Fibroblast of the conjunctiva (primary cell): Measurements from ENCODE around the gene C10orf71.

Experiments used
- DNase-seq: peaks from one replicate; pipeline ENCODE4 v3.0.0-alpha.2; 2010; ENCODE audit warnings: low read depth

C10orf71 gene

DNA sequence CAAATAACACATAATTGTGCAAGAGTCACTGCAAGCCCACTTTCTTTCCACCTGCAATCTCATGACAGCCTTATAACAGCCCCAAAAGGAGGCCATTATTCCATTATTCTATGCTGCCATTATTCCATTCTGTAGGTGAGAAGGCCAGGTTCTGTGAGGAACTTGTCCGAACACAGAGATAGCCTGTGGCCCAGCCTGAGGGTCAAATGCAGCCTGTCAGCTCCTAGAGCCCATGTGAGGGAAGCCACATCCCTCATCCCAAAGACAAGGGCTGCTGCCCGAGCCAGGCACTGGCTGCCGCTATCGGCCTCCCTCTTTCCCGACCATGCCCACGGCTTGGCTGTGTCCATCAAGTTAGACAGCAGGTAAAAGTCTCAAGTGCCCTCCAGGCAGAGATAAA is 24.1 kb upstream of the C10orf71 start:
- DNase-seq = no peak

DNA sequence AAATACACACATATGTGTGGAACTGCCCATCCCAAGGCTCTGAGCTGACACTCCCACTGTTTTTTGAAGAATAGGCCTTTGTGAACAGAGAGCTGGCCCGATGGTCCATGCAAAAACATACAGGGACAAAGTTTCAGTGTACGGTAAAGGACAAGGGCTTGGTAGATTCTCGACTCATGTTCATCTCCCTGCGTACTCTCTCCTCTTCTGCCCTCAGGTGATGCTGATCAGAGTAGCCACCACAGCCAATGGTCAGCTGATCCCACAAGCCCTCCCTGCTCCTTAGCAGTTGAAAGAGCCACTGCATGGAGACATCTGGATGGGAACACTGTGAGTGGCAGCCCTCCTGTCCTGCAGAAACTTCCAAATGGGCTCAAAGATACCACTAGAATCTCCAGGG is 23.1 kb upstream of the C10orf71 start:
- DNase-seq = no peak

DNA sequence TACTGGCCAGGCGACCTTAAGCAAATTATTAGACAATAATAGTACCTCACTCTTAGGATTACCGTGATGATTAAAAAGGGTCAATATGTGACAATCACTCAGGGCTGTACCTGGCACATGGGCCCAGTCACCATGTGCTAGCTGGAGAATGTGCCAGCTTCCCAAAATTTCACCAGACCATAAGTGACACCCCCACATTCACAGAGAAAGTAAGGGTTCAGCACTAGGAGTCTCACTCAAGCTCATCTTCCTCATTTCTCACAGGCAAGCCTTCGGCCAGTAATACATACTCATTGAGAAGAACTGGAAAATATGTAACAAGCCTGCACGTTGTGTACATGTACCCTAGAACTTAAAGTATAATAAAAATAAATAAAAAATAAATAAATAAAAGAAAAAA is 22.4 kb upstream of the C10orf71 start:
- DNase-seq = no peak

DNA sequence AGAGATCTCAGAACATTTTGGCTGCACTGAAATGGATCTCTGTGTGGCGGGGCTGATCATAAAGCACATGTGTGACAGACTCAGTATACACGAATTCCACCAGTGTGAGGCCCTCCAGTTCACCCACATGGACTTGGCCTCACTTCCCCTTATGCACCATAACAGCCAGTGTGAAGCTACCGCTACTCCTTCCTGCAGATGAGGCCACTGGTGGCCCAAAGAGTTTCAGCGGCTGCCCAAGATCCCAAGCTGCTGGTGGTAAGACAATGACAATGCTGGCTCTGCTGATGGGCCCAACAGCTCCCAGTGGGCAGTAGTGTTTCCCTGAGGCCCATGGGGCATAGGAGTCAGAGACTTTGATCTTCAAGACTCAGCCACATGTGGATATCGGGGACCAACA is 21.0 kb upstream of the C10orf71 start:
- no peak for DNase-seq

DNA sequence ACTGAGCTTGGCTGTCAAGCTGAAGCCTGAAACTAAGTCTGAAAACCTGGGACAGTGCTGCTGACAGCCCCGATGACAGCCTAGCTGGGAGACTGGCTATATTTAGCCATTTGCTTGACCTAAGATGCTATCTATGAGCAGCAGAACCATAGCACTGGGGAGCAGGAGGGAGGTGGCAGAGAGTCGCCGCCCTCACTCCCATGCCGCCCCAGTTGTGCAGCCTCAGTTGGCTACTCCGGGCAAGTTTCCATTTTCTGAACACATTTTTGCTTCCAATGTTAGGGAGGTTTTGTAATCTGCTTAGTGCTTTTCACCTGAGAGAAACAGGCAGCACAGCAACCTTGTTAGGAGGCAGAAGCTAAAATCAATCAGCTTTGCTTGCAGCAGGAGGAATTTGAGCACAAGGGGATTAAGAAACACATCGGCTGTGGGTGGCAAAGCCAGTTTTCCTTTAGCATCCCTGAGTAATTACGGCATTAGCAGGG is 20.4 kb upstream of the C10orf71 start:
- DNase-seq = no peak

DNA sequence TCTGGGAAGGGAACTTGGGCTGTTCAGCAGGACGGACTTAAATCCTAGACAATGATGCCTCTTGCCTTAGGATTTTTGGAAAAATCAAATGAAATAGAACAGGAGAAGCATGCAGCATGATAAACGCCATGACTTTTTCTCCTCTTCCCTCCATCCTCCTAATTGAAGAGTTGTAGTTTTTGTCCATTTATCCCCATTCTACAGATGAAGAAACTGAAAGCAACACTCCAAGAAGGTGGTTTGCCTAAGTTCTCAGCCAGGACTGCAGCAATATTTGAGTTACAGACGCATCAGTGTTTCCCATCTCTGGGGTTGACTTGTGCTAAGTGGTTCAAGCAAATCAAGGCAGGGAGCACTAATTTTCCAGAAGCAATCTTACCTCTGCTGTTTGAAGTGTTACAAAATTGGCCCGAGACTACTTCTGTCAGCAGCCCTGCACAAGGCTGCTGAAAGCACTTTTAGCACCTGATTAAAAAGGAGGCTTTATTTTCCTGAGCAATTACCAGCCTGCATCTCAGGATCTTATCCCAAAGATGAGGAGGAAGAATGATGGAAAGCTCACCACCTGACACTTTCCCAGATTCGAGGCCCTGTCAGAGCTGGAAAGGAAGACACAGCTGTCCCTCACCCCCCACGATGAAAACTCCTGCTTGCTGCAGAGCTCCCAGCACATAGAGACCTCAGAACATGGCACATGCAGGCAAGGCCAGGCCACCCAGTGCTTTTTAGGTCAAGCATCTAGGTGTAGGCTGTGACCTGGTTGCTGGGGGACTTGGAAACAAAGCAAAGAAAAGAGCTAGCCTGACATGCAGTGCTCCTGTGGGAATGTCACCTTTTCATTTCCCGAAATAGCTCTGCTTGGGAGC is 19.7 kb upstream of the C10orf71 start:
- no peak for DNase-seq

DNA sequence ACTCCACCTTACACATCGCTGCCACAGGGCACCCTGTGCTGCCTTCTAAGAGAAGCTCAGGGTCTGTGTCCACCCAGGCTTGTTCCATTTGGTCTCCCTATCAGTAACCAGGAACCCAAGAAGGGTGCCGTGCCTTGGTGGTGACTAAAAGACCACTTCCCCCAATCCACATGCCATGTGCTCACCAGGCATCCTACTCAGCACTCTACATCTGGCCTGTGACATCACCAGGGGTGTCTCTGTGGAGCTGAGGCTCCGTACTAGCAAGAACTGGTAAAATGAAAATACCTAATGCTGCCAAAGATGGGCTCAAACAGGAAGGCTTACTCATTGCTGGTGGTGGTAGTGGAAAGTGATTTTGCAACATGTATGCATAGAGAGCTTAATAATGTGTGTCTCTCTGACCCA is 19.0 kb upstream of the C10orf71 start:
- DNase-seq = peak; percentile 2

DNA sequence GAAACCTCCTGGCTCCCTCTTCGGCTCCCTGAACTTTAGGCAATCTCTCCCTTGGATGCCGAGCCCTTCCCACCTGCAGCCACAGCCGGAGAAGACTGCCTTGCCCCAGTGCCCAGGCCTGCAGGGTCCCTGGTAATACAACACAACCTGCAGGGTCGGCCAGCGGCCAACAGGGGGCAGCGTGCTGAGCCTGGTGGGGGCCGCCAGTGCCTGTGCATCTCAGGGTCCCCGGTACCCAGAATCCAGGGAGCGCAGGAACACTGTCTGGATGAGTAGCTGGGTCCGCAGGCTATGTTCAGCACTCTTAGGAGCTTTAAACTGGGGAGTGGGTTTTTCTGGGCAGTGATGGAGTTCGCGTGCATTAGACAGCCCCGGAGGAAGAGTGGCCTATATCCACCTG is 17.5 kb upstream of the C10orf71 start:
- no peak for DNase-seq

DNA sequence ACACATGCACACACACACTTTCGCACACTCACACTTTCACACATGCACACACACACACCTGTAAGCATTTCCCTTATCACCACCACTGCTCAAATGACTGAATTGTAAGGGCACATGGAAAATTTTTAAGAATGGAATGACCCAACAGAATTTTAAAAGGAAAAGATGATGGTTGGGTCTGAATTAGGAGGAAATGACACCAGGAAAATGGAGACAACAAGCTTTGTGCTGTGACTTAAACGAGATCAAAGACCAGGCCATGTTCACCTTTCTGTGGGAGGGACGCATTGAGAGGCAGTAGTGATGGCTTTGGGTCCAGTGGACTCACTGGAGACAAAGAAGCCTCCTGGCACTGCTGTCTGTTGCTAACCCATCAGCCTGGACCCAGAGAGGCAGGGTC is 16.7 kb upstream of the C10orf71 start:
- DNase-seq = no peak

DNA sequence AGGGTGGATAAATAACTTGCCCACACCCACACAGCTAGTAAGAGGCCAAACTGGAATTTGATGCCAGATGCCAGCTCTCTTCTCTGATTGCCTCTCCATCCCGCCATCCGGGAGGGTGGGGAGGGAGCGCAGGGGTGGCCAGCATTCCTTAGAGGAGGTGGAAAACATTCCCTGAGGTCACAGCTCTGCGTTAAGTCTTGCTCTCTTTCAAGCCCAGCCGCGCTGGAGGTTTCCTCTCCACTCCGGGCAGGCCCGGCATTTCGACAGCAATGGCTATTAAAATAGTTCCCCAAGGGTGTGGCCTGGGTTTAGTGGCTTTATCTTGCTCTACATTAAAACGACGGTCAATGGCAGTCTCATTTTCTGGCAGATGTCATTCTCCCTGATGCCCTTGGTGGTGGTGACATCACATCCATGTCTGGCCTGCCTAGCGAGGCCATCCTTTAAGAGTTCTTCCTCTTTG is 16.1 kb upstream of the C10orf71 start:
- no peak for DNase-seq

DNA sequence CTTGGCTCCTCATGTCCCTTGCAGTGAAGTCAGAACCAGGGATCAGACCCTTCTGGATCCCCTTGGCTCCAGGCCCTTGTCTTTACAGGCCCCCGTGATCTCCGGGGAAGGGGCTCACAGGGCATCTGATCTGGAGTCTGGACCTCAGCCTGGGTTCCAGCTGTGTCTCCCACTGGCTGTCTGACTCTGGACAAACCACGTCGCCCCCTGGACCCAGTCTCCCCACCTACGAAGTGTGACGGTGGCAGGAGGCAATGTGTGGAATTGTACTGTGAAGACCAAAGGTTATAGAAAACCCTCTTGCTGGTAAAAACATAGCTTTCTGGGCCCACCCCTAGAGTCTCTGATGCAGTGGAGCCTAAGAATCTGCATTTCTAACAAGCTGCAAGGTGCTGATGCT is 15.5 kb upstream of the C10orf71 start:
- no peak for DNase-seq

DNA sequence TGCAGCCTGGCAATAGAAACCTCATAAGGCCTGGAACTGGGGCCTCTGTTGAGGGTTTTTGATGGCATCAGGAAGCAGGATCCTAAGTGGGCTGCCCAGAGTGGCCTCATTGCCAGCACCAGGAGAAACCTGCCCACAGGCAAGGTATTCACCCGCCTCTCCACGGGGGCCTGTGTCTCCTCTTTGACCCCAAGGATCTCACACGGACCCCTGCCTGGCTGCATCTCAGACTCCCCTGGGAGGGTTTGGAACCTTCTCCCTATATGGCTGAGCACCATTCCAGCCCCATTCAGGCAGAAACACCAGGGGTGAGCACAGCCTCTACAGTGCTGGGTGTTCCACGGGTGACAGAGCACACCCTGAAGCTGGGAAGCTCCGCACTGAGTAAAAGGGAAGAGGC is 14.6 kb upstream of the C10orf71 start:
- no peak for DNase-seq

DNA sequence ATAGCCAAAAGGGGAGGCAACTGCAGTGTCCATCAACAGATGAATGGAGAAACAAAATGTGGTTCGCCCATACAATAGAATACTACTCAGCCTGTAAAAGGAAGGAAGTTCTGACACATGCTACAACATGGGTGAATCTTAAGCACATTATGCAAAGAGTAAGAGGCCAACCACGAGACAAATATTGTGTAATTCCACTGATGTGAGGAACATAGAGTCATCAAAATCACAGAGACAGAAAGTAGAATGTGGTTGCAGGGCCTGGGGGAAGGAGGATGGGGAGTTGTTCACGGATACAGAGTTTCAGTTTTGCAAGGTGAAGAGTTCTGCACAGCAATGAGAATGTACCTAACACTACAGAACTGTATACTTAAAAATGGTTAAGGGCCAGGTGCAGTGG is 13.7 kb upstream of the C10orf71 start:
- DNase-seq = no peak

DNA sequence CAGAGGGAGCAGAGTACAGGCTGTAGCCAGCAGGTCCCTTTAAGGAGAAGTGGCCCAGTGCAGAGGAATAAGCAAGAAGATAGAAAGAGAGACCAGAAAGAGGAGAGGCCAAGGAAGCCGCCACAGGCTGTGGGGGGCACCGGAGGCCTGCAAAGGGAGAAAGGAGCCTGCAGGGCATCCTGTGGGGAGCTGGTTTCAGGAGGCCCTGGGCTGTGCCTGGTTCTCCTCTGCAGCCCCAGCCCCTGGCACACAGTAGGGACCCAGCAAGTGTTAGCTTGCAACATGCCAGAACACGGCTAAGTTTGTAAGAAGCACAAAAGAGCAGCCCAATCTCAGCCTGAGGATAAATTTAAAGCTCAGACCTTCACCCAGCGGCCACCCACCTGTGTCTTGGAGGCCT is 12.3 kb upstream of the C10orf71 start:
- no peak for DNase-seq

DNA sequence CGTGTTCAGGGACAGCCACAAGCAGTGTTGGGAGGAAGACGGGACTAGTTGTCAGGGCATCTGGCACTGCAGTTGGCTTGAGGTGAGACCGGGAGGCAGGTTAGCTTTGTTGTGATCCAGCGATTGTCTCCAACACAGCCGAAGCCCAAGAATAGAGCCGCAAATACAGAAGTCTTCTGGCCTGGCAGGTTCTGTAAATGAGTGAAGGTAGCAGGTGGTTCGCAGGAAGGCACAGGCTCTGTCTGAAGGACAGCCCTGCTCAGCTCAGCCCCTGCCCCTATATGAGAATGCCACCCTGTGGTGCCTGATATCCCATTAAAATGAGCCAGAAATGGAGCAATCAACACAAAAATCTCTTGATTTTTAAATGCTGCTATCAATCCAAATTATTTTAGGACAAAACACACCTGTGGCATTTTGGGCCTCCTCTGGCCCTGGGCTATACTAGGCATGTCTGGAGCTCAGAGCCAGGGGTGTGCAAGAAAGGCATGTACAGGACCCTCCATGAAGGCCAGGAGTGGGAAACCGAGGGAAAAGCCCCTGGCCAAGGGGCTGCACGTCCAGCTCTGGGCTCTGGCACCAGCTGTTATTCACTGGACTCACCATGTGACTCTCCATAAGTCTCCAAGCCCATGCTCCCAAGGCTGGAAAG is 11.2 kb upstream of the C10orf71 start:
- no peak for DNase-seq

DNA sequence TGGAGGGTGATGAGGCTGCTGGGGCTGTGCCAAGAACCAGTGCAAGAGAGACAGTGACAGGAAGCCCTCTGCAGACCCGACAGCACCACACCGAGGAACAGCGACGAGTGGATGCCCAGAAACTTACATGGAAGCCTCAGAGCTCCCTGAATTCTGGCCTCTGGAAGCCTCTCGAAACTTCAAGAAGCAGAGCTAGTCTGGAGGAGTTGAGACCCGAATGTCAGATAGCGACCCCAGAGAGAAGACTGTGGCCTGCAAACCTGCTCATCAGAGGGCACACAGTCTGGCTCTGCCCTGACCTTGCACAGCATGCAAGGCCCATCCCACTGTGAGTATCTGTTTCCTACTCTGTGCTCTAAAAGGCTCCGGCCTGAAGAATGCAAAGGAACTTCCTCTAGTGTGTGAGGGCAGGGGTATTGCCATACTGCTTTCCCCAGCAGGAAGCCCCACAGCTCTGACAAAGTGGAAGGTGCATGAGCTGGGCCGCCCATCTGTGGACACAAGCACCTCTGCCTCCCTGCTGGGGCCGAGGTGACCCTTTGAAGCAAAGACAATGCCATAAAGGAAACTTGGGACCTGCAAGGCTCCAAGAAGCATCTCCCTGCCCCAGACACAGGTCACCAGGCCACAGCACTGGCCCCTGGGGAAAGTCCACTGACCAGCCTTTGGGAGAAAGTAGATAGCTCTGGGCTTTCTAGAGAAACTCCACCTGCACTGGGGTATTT is 10.5 kb upstream of the C10orf71 start:
- DNase-seq = no peak

DNA sequence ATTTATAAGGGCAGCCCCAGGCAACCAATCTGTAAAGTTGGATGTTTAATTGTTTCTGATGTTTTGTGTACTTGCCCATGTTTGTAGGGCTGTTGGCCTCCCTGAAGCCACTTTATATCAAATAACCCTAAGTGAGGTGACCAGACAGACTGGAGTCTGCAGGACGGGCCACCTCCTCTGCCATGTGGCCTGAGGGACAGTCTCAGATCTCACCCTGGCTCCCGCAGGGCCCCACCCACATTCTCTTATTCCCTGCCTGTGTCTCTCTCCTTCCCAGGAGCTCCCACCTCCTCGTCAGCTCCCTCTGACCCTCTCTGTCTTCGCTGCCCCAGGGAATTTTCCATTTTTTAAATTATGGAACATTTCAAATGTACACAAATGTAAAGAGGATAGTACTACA is 9.5 kb upstream of the C10orf71 start:
- no peak for DNase-seq

DNA sequence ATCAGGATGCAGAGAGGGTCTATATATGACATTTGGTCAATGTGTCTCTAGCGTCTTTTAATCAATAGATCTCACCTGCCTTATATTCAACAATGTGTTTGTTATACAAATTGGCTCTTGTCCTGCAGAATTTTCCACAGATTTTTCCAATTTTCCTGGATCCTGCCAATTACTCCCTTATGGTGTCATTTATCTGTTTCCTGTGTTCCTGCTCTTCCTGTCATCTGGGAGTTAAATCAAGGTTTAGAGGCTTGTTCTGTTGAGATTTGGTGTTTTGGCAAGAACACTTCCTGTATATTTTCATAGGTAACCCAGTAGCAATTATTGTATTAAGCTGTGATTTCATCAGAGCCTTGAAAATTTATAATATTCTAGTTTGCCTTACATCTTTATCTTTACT is 8.8 kb upstream of the C10orf71 start:
- no peak for DNase-seq

DNA sequence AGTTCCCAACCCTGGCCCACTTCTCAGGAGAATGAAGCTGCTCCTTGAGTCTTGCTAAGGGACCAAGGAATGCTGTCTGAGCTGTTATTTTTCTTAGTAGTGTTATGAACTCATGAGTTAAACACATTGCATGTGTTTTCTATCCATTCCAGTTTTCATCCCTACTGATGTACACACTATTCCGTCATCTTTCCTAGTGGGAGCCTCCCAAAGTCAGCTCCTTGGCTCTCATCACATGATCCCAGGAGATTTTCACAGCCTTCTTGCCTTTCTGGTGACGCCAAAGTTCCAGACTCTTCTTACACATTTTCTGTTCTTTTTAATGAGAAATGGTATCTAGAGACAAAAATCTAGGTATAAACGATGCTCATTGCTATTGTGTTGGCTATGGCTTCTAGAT is 8.4 kb upstream of the C10orf71 start:
- DNase-seq = no peak

DNA sequence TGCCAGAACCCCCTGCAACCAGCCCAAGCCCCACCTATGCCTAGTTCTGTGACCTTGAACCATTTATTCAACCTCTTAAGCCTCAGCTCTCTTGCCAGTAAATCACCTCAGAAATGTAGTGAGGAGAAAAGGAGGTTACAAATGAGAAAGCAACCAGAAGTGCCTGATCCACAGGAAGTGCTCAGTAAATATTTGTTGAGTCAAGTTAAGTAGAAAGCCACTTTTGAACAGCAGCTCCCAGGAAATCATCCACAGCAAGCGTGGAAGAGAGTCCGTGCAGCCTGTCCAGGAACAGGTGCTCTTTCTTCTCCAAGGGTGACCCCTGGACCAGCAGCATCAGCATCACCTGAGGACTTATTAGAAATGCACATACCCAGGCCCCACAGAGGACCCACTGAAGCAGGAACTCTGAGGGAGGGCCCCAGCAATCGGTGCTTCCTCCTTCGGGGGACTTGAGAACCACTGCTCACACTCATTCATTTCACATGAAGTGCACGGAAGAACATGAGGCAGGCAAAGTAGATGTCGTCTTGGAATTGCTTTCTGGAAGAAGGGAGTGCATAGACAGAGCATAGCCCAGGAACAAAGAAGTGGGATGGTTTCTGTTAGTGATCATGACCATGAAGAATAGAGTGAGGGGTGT is 6.3 kb upstream of the C10orf71 start:
- no peak for DNase-seq

DNA sequence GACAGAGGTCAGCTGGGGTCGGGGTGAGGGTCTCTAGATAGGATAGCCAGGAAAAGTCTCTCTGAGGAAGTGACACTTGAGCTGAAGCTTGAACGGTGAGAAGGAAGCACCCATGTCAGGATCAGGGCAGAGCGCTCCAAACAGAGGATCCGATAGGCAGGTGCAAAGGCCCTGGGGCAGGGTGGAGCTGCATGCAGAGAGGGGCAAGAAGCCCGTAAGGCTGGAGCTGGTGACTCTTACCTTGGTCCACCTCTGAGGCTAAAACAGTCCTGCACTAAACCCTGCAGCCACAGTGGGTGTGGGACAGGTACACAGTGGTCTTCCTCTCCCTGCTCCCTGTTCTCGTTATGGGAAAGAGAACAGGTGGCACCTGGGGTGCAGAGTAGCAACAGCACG is 5.8 kb upstream of the C10orf71 start:
- DNase-seq = no peak

DNA sequence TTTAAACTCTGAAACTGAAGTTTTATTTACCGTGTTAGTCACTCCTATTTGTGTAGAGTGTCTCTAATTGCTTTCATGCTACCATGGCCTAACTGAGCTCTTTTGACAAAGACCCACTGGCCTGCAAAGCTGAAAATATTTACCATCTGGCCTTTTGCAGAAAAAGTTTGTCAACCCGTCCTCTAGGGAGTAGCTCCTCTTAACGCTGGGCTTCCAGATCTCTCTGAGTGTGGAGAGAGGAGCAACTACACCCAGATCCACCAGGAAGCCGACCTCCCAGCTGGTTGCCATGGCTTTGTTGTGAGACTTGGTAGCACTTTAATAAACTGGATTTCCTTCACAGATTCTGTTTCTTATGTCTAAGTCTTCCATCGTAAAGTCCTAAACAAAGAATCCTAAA is 4.2 kb upstream of the C10orf71 start:
- no peak for DNase-seq
